Measurements from ENCODE around the gene MTUS2.

The MTUS2 gene

GRCh38 chr13:29143847-29144246, 323.7 kb downstream of the MTUS2 start:
- Histone ChIP-seq H3K9me3 (no peaks in the 10 kb centered on the region), H3K36me3 (no peaks in the 10 kb centered on the region), H3K27ac (no peak overlapping the region), H3K4me3 (no peak overlapping the region), H3K4me1 (peaks cover 0 to 8% (median 0%) of the 10 kb centered on the region in 4 donors), H3K27me3 (no peaks in the 10 kb centered on the region)
- DNase-seq, result no peak
- no peak for TF ChIP-seq CTCF (IDR thresholded peaks at IDR 0.05)
- intact Hi-C loops (cut with DNase I; ENCODE audit: low total_unique reads), result no loop called here

- Histone ChIP-seq H3K9me3 (peaks cover 0 to 8% (median 0%) of the 10 kb centered on the region in 3 donors), H3K27ac (no peak overlapping the region), H3K36me3 (no peaks in the 10 kb centered on the region), H3K27me3 (no peaks in the 10 kb centered on the region), H3K4me3 (no peak overlapping the region), H3K4me1 (no peaks in the 10 kb centered on the region)
- DNase-seq, result no peak
- no peak for TF ChIP-seq CTCF (IDR thresholded peaks at IDR 0.05)
- intact Hi-C loops (cut with DNase I; ENCODE audit: low total_unique reads), result no loop called here
These were observed 334.3 kb downstream of the MTUS2 start for GRCh38 chr13:29154390-29154789.

- no peaks in the 10 kb centered on the region for H3K36me3 ChIP-seq
- H3K27ac ChIP-seq, result no peak overlapping the region
- intact Hi-C loops (cut with DNase I; ENCODE audit: low total_unique reads), result no loop called here
- DNase-seq, result no peak
- no peaks in the 10 kb centered on the region for H3K4me1 ChIP-seq
- H3K9me3 ChIP-seq, result peaks cover 0 to 5% (median 0%) of the 10 kb centered on the region in 3 donors
- no peak for TF ChIP-seq CTCF (IDR thresholded peaks at IDR 0.05)
- no peaks in the 10 kb centered on the region for H3K27me3 ChIP-seq
- no peak overlapping the region for H3K4me3 ChIP-seq
These were observed 336.0 kb downstream of the MTUS2 start for GRCh38 chr13:29156136-29156535.

- Histone ChIP-seq H3K36me3 (no peaks in the 10 kb centered on the region), H3K9me3 (no peaks in the 10 kb centered on the region), H3K27me3 (no peaks in the 10 kb centered on the region), H3K27ac (no peak overlapping the region), H3K4me3 (no peak overlapping the region), H3K4me1 (no peaks in the 10 kb centered on the region)
- no peak for TF ChIP-seq CTCF (IDR thresholded peaks at IDR 0.05)
- DNase-seq, result no peak
- intact Hi-C loops (cut with DNase I; ENCODE audit: low total_unique reads), result no loop called here
These were observed 339.7 kb downstream of the MTUS2 start for GRCh38 chr13:29159871-29160270.

- Histone ChIP-seq H3K27ac (no peak overlapping the region), H3K36me3 (no peaks in the 10 kb centered on the region), H3K4me3 (no peak overlapping the region), H3K4me1 (no peaks in the 10 kb centered on the region), H3K27me3 (no peaks in the 10 kb centered on the region), H3K9me3 (no peaks in the 10 kb centered on the region)
- no peak for DNase-seq
- TF ChIP-seq CTCF (IDR thresholded peaks at IDR 0.05), result no peak
- intact Hi-C loops (cut with DNase I; ENCODE audit: low total_unique reads), result no loop called here
These were observed 340.7 kb downstream of the MTUS2 start for GRCh38 chr13:29160862-29161261.

GRCh38 chr13:29161676-29162075, 341.5 kb downstream of the MTUS2 start:
- H3K36me3 ChIP-seq, result no peaks in the 10 kb centered on the region
- intact Hi-C loops (cut with DNase I; ENCODE audit: low total_unique reads), result no loop called here
- no peak for TF ChIP-seq CTCF (IDR thresholded peaks at IDR 0.05)
- no peaks in the 10 kb centered on the region for H3K9me3 ChIP-seq
- H3K4me1 ChIP-seq, result no peaks in the 10 kb centered on the region
- H3K27ac ChIP-seq, result no peak overlapping the region
- no peaks in the 10 kb centered on the region for H3K27me3 ChIP-seq
- no peak for DNase-seq
- no peak overlapping the region for H3K4me3 ChIP-seq

All from tibial artery (tissue), 4 donors.